GM23248 (cell line): ENCODE data around the gene NFIA.

ENCODE experiments used
- EZH2 ChIP-seq: fragments of 200-600 bp; sonication (generic); IDR thresholded peaks from 2 replicates; pipeline ENCODE4 v1.6.1; 2018; ENCODE audit warnings: antibody characterized with exemption, mild to moderate bottlenecking; ENCODE audit not compliant: insufficient read depth, poor library complexity, severe bottlenecking
- EZH2phosphoT487 ChIP-seq: fragments of 200-600 bp; sonication (generic); IDR thresholded peaks from 2 replicates; pipeline ENCODE4 v1.6.1; 2018; ENCODE audit warnings: antibody characterized with exemption, moderate library complexity, mild to moderate bottlenecking, low read depth; ENCODE audit not compliant: insufficient read depth

DNA sequence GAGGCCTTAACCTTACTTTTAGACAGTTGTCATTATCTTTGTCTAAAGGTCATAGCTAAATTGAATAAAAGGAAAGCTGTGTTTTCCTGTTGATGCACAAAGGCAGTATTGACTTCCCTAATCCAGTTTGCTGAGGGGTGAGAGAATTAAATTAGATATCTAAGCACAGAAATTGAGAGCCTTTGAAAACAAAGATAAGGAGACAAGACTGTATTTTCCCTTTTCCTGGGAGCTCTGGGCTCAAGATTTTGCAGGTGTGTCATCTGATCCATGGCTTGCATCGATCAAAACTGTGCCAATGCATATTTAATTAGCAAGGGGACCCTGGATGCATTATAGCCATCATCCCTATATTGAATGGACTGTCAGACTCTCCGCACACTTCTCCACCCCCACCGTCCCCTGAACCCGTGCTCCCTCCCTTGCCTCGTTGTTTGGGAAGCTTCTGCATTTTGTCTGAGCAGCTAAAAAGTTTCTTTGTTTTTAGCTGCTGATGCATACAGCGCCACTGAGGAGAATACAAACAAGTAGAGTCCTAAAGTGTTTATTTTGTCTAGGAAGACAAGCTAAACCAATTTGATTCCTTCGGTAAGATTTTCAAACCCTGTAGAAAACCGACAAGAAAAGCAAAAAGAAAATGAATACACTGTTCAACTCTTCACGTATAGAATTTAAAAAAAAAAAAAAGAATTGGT, 186.3 kb downstream of the NFIA start:
- TF ChIP-seq EZH2phosphoT487 (no peak), EZH2 (no peak)
